Left colon (tissue), 2 donors: ENCODE measurements around the gene RHOH. TPM values are rescaled to one million over a fixed set of nuclear protein-coding genes. Genes with fewer than 3 reads are reported as not detected.
"Not testable (repeated sequence)": the region's sequence is repeated elsewhere in the genome, so short reads cannot be mapped to it uniquely, and the experiment has no call there.

Source experiments
- ATAC-seq: fragments of 200-7000 bp; cut with Tn5 transposase; one replicate; pipeline ENCODE4 v1.9.1; 2020; ENCODE audit warnings: mild to moderate bottlenecking, moderate library complexity
- DNase-seq, 2 donors: peaks; one replicate each; pipeline ENCODE4 v3.0.0-alpha.2; 2020
- intact Hi-C, 2 donors: fragments of 100-400 bp; cut with DNase I in 1 of 2; cut with micrococcal nuclease in 1 of 2; formaldehyde crosslinking; loops; one replicate each; pipeline versions ENCODE4 v1.11.2 to v1.14.0; 2022; cut with DNase I, micrococcal nuclease
- total RNA-seq, 2 donors: library from RNA; stranded (reverse); fragmentation: NEBNext Ultra II Directional; extraction: Animal tissue kit (Norgen Biotek cat#: 25700); gene quantifications; one replicate each; pipeline ENCODE4 v1.2.1, GENCODE V29; 2021
- donor health status: DM: no; HTN: no; CAD: no.
- donor health status: DM: yes; HTN: yes; CAD: no.

The RHOH gene
- total RNA-seq, 2 donors from 2014 or later = 2.8 to 4.2 TPM

DNA sequence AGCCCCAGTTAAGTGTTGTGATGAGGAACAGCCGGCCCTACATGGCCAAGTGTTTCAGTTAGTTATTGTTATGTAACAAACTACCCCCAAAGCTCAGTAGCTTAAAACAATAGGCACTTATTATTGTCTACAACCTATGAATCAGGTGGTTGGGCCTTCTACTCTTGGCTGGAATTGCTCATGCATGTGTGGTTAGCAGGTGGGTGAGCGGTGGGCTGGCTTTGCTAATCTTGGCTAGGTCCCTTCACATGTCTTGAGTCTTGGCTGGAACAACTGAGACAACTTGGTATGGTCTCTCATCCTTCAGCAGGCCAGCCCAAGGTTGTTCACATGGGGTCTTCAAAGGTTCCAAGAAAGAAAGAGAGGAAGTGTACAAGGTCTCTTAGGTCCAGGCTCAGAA lies 83.8 kb downstream of the RHOH start:
- no peak for DNase-seq
- no peak for ATAC-seq
- intact Hi-C loops = no loop called here

DNA sequence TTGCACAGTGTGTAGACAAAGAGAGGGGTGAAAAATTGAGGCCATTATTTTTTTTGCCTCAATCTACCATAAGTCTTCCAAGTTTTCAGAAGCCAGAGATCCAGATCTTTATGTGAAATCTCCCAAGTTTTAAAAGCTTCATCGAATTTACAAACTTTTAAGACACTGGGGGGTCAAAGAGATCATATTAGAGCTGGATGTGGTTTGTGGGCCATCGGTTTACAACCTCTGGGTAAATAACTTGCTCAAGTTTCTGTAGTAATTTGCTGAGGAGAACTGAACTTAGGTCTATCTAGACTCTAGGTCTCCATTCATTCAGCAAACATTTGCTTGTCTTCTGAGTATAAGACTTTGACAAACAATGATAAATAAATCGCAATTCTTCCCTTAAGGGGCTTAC lies 84.3 kb downstream of the RHOH start:
- intact Hi-C loops = no loop called here
- no peak for DNase-seq

DNA sequence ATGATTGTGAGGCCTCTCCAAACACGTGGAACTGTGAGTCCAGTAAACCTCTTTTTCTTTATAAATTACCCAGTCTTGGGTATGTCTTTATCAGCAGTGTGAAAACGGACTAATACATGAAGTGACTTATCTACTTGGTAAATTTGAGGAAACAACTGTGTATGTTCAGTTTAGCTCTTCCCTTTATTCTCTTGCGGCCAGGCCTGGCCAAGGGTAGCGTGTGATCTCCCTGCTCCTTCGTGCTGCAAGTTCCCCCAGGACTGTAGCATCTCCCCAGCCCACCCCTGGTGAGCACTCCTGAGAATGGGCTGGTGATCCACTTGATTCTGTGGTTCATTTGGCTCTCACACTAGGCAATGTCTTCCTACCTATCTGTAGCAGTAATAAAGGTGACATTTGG lies 85.1 kb downstream of the RHOH start:
- intact Hi-C loops = no loop called here
- DNase-seq = no peak

More for the DNA sequence above, 84.3 kb downstream of the RHOH start:
- ATAC-seq = no peak

DNA sequence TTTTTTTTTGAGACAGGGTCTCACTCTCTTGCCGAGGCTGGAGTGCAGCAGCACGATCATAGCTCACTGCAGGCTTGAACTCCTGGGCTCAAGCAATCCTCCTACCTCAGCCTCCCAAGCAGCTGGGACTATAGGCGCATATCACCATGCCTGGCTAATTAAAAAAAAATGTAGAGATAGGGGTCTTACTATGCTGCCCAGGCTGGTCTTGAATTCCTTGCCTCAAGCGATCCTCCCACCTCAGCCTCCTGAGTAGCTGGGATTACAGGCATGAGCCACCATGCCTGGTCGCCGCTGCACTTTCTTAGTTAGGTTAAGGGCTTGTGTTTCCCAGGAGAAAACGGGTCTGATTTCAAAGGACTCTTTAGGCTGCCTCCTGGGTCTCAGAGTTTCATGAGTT lies 86.0 kb downstream of the RHOH start:
- ATAC-seq, DNase-seq, intact Hi-C loops: not testable (repeated sequence)

More for the DNA sequence above, 85.1 kb downstream of the RHOH start:
- ATAC-seq = no peak

DNA sequence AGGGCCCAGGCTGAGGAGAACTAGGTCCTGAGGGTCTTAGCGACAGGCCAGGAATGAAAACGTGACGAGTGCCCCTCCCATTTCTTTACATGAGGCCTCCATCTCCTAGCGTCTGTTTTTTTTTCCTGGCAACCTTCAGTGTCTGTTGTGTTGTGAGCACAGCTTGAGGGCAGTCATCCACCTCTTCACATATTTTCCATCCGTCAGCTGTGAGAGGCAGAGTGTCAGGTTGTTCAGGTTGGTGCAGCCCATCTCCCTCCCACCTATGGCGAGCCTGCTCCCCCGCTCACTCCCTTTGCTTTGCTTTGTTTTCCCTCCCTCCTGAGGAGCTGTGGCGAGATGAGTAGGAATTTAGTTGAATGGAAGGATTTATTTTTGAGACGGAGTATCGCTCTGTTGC lies 86.6 kb downstream of the RHOH start:
- DNase-seq (no peak), ATAC-seq (no peak)
- intact Hi-C loops = no loop called here

DNA sequence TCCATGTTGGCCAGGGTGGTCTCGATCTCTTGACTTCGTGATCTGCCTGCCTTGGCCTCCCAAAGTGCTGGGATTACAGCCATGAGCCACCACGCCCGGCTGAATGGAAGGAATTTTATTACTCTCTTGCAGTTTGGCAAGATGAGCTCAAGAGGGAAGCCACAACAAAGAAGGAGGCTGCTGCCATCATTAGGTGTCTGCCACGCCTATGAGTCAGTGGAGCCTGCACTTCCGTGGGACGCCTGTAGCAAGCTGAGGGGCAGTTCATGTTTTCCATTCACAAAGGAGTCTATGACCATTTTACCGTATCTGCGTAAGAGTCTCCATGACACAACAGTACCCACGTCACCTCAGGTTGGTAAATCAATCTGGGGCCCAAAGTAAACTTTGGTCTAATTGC lies 87.1 kb downstream of the RHOH start:
- ATAC-seq (peak; percentile 34), DNase-seq (no peak)
- intact Hi-C loops = no loop called here

DNA sequence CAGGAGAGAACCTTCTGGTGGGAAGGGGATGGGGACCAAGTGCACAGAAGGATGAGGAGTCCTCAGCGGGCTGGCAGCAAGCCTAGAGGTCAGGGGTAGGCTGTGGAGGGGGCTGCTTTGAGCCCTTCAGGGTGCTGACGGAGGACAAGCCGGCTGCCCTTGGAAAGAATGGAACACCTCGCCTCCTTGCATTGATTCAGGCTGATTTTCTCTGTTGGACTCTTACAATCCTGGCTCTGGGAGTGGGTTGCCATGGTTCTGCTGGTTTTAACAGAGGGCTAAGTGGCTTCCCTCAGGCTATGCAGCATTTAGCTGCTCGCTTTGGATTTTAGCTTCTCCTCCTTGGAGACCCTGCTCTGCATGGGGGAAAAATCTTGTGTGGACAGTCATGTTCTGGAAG lies 88.9 kb downstream of the RHOH start:
- no peak for ATAC-seq
- DNase-seq = no peak
- intact Hi-C loops = no loop called here

DNA sequence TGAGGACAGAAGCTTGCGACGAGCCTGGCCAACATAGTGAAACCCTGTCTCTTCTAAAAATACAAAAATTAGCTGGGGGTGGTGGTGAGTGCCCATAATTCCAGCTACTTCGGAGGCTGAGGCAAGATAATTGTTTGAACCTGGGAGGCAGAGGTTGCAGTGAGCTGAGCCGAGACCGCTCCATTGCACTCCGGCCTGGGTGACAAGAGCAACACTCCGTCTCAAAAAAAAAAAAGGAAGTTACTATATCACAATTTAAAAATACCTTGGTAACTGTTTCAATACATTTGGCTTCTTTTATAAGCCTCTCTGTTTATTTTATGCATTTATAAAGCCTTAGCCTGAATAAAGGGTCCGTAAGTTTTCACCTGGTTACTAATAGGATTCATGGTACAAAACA lies 91.7 kb downstream of the RHOH start:
- ATAC-seq (no peak), DNase-seq (no peak)
- intact Hi-C loops = no loop called here

DNA sequence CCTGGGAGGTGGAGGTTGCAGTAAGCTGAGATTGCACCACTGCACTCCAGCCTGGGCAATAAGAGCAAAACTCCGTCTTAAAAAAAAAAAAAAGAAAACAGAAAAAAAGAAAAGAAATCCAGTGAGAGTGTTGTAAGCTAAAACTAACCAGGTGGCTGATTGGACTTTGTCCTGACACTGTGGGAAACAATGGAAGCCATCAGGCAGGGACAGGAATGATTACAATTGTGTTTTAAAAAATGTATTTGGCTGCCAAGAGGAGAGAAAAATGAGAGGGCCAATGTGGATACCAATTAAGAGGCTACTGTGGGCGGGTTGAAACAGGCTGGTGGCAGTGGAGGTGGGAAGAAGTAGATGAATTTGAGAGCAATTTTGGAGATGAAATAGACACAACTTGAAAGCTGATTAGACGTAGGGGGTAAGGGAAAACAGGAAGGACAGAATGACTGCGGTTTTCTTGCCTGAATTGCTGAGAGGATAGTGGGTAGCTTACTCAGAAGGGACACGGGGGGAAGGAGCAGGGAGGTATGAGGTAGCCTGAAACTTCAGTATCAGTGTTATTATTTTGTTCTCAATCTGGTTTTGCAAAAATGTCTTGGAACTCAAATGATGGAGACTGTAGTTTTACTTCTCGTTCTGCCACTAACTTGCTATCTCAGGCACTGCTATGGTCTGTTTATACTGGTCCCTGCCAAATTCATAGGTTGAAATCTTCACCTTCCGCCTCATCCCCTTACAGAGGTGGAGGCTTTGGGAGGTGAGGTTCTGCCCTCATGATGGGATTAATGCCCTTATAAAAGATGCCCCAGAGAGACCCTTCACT lies 92.7 kb downstream of the RHOH start:
- peak; percentile 74 for ATAC-seq
- intact Hi-C loops = no loop called here
- no peak for DNase-seq

DNA sequence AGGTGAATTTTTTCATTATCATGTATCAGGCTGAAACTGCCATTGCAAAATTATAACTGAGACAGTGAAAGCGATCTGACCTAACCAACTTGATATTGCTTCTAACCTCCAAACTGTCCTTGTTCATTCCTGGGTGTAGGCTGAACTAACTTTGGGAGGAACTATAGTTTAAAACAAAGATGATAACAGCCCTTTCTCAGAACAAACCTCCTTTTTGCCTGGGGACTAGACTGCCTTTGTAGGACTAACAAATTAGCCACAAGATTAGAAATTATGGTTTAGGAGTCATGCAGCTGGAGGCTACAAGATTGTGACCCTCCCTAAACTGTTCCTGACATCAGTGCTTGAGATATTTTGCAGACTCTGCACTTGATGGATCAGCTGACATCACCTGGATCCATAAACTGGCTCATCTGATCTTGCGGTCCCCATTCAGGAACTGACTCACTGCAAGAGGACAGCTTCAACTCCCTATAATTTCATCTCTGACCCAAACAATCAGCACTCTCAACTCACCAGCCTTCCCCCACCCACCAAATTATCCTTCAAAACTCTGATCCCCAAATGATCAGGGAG lies 93.9 kb downstream of the RHOH start:
- ATAC-seq, DNase-seq, intact Hi-C loops: not testable (repeated sequence)

DNA sequence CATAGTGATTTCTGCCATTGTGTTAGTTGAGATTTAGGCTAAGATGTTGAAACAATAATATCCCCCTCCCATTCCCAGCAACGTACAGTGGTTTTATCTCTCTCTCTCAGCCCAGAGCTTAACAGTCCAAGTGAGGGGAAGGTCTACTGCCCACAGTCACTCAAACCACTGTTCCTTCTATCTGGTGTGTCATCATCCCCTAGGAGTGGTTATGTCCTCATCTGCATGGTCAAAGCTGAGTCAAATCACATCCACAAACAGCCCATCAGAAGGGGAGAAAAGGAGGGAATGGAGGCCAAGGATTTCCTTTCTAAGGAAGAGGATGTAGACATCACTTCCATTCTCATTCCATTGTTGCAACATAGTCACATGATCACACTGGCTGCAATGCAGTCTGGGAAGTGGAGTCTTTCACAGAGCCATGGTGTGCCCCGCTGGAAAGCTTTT lies 95.5 kb downstream of the RHOH start:
- ATAC-seq = no peak
- intact Hi-C loops = no loop called here
- no peak for DNase-seq

DNA sequence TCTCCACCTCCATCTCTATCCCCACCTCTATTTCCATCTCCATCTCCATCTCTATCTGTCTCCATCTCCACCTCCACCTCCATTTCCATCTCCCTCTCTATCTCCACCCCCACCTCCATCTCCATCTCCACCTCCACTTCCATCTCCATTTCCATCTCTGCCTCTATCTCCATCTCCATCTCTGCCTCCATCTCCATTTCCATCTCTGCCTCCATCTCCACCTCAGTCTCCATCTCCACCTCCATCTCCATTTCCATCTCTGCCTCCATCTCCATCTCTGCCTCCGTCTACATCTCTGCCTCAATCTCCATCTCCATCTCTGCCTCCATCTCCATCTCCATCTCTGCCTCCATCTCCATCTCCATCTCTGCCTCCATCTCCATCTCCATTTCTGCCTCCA lies 97.5 kb downstream of the RHOH start:
- intact Hi-C loops = no loop called here
- DNase-seq (no peak), ATAC-seq (no peak)

DNA sequence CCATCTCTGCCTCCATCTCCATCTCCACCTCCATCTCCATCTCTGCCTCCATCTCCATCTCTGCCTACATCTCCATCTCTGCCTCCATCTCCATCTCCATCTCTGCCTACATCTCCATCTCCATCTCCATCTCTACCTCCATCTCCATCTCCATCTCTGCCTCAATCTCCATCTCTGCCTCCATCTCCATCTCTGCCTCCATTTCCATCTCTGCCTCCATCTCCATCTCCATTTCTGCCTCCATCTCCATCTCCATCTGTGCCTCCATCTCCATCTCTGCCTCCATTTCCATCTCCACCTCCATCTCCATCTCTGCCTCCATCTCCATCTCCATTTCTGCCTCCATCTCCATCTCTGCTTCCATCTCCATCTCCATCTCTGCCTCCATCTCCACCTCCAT lies 98.2 kb downstream of the RHOH start:
- ATAC-seq, intact Hi-C loops, DNase-seq: not testable (repeated sequence)

DNA sequence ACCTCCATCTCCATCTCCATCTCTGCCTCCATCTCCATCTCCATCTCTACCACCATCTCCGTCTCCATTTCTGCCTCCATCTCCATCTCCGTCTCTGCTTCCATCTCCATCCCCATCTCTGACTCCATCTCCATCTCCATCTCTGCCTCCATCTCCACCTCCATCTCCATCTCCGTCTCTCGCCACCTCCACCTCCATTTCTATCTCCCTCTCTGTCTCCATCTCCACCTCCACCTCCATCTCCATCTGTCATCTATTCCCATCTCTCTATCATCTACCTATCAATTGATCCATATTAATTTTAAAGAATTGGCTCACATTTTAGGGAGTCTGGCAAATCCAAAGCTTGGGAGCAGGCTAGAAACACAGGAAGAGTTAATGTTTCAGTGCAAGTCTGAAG lies 98.7 kb downstream of the RHOH start:
- intact Hi-C loops = no loop called here
- ATAC-seq = no peak
- DNase-seq = no peak

Other genes with a start within 250 kb of the RHOH start
- 10 to 100 TPM; 56.3 to 59.8 TPM for gene PDS5A, start 219.1 kb upstream of the RHOH start, total RNA-seq
- gene N4BP2, start 140.2 kb upstream of the RHOH start, total RNA-seq = 1 to 10 TPM; 8.5 to 9.3 TPM
- not detected for gene CHRNA9, start 138.3 kb downstream of the RHOH start, total RNA-seq